H9 (cell line): Measurements from ENCODE around the gene ANXA1. TPM values are rescaled to one million over a fixed set of nuclear protein-coding genes. Genes with fewer than 3 reads are reported as not detected.

Experiments used
- DNase-seq: peaks from one replicate; pipeline ENCODE4 v3.0.0-alpha.2; 2017
- H2AFZ ChIP-seq: one replicate; pipeline ENCODE4 v1.6.1; 2013; ENCODE audit warnings: mild to moderate bottlenecking, low read length, control low read depth, moderate library complexity
- H2AK5ac ChIP-seq: 2 replicates; pipeline ENCODE4 v1.6.1; 2013; ENCODE audit warnings: low read length, control low read depth, mixed read lengths; ENCODE audit not compliant: insufficient read length
- H2BK120ac ChIP-seq: one replicate; pipeline ENCODE4 v1.6.1; 2013; ENCODE audit warnings: low read depth, mild to moderate bottlenecking, low read length, control low read depth, inconsistent platforms; ENCODE audit not compliant: poor library complexity, severe bottlenecking
- H2BK12ac ChIP-seq: 2 replicates; pipeline ENCODE4 v1.6.1; 2013; ENCODE audit warnings: low read length, control low read depth, mixed read lengths, low read depth; ENCODE audit not compliant: insufficient read length
- H2BK15ac ChIP-seq: 2 replicates; pipeline ENCODE4 v1.6.1; 2013; ENCODE audit warnings: low read depth, low read length, control low read depth
- H2BK20ac ChIP-seq: one replicate; pipeline ENCODE4 v1.6.1; 2013; ENCODE audit warnings: low read depth, mild to moderate bottlenecking, low read length, control low read depth, inconsistent platforms; ENCODE audit not compliant: poor library complexity, severe bottlenecking
- H2BK5ac ChIP-seq: 2 replicates; pipeline ENCODE4 v1.6.1; 2013; ENCODE audit warnings: low read length, control low read depth, mixed read lengths; ENCODE audit not compliant: insufficient read length
- H3K14ac ChIP-seq: 2 replicates; pipeline ENCODE4 v1.6.1; 2013; ENCODE audit warnings: low read length, control low read depth; ENCODE audit not compliant: insufficient read depth
- H3K18ac ChIP-seq: 2 replicates; pipeline ENCODE4 v1.6.1; 2013; ENCODE audit warnings: low read depth, mild to moderate bottlenecking, mixed read lengths, low read length, control low read depth; ENCODE audit not compliant: insufficient read length
- H3K23ac ChIP-seq: 2 replicates; pipeline ENCODE4 v1.6.1; 2013; ENCODE audit warnings: low read length, control low read depth, mixed read lengths, low read depth; ENCODE audit not compliant: insufficient read length
- H3K23me2 ChIP-seq: 2 replicates; pipeline ENCODE4 v1.6.1; 2013; ENCODE audit warnings: low read depth, mild to moderate bottlenecking, mixed read lengths, low read length, control low read depth; ENCODE audit not compliant: insufficient read length, poor library complexity, severe bottlenecking
- H3K27ac ChIP-seq: 2 replicates; pipeline ENCODE4 v1.5.1; 2013; ENCODE audit warnings: low read length, control low read depth, mixed read lengths, low read depth; ENCODE audit not compliant: insufficient read length
- H3K27me3 ChIP-seq: 2 replicates; pipeline ENCODE4 v1.6.1; 2013; ENCODE audit warnings: low read length, control low read depth, inconsistent platforms; ENCODE audit not compliant: insufficient read depth
- H3K4ac ChIP-seq: 2 replicates; pipeline ENCODE4 v1.6.1; 2013; ENCODE audit warnings: low read depth, mild to moderate bottlenecking, control low read depth, inconsistent platforms, low read length, moderate library complexity
- H3K4me1 ChIP-seq: 2 replicates; pipeline ENCODE4 v1.6.1; 2013; ENCODE audit warnings: low read length, control low read depth, inconsistent platforms; ENCODE audit not compliant: insufficient read depth
- H3K4me2 ChIP-seq: 2 replicates; pipeline ENCODE4 v1.6.1; 2013; ENCODE audit warnings: low read length, control low read depth, mixed read lengths; ENCODE audit not compliant: insufficient read length, insufficient read depth
- H3K56ac ChIP-seq: 2 replicates; pipeline ENCODE4 v1.6.1; 2013; ENCODE audit warnings: low read depth, mild to moderate bottlenecking, mixed read lengths, low read length, control low read depth; ENCODE audit not compliant: insufficient read length
- H3K79me1 ChIP-seq: 2 replicates; pipeline ENCODE4 v1.6.1; 2013; ENCODE audit warnings: low read depth, mild to moderate bottlenecking, moderate library complexity, low read length, control low read depth, inconsistent platforms; ENCODE audit not compliant: insufficient read depth, poor library complexity, severe bottlenecking
- H3K79me2 ChIP-seq: 2 replicates; pipeline ENCODE4 v1.6.1; 2013; ENCODE audit warnings: low read length, control low read depth, inconsistent platforms; ENCODE audit not compliant: insufficient read depth
- H3K9ac ChIP-seq: 2 replicates; pipeline ENCODE4 v1.6.1; 2013; ENCODE audit warnings: low read length, control low read depth, mixed read lengths; ENCODE audit not compliant: insufficient read length; ENCODE audit errors: extremely low read depth
- H3K9me3 ChIP-seq: one replicate; pipeline ENCODE4 v1.6.1; 2013; ENCODE audit warnings: low read depth, low read length, inconsistent platforms; ENCODE audit not compliant: control insufficient read depth
- H3T11ph ChIP-seq: one replicate; pipeline ENCODE4 v1.6.1; 2013; ENCODE audit warnings: mild to moderate bottlenecking, low read length, control low read depth, inconsistent platforms
- H4K20me1 ChIP-seq: one replicate; pipeline ENCODE4 v1.6.1; 2013; ENCODE audit not compliant: control insufficient read depth, insufficient read length, insufficient read depth
- H4K5ac ChIP-seq: 2 replicates; pipeline ENCODE4 v1.6.1; 2013; ENCODE audit warnings: low read depth, mild to moderate bottlenecking, mixed read lengths, low read length, control low read depth; ENCODE audit not compliant: insufficient read length
- H4K8ac ChIP-seq: replicated peaks from 2 replicates; pipeline ENCODE4 v1.6.1; 2013; ENCODE audit warnings: low read length, control low read depth, mixed read lengths, low read depth; ENCODE audit not compliant: insufficient read length
- H4K91ac ChIP-seq: 2 replicates; pipeline ENCODE4 v1.6.1; 2013; ENCODE audit warnings: low read depth, mild to moderate bottlenecking, moderate library complexity, mixed read lengths, low read length, control low read depth; ENCODE audit not compliant: insufficient read length
- H3K27ac Mint-ChIP-seq, 3 experiments: 2 replicates in 2 of 3; 3 replicates in 1 of 3; pipeline ENCODE4 v1.8.0; 2020 to 2021; ENCODE audit warnings: mixed read lengths in 3 of 3, mild to moderate bottlenecking in 1 of 3, moderate library complexity in 1 of 3
- H3K27me3 Mint-ChIP-seq: 2 replicates; pipeline ENCODE4 v1.8.0; 2021; ENCODE audit warnings: low read depth, mild to moderate bottlenecking, moderate library complexity, mixed read lengths
- H3K36me3 Mint-ChIP-seq, 3 experiments: 2 replicates in 2 of 3; 3 replicates in 1 of 3; pipeline ENCODE4 v1.8.0; 2020 to 2021; ENCODE audit warnings: low read depth in 3 of 3, mixed read lengths in 3 of 3; ENCODE audit not compliant: insufficient read depth in 1 of 3
- H3K4me1 Mint-ChIP-seq, 2 experiments: 2 replicates each; pipeline ENCODE4 v1.8.0; 2020; ENCODE audit warnings: mixed read lengths in 2 of 2
- H3K4me3 Mint-ChIP-seq, 2 experiments: 2 replicates in 1 of 2; 3 replicates in 1 of 2; pipeline ENCODE4 v1.8.0; 2020 to 2021; ENCODE audit warnings: mild to moderate bottlenecking in 2 of 2, mixed read lengths in 2 of 2, moderate library complexity in 1 of 2
- H3K9me3 Mint-ChIP-seq, 2 experiments: 2 replicates in 1 of 2; 3 replicates in 1 of 2; pipeline ENCODE4 v1.8.0; 2020; ENCODE audit warnings: mild to moderate bottlenecking in 2 of 2, mixed read lengths in 2 of 2, moderate library complexity in 1 of 2
- CTCF ChIP-seq: fragments of 200-600 bp; sonication (generic); conservative IDR thresholded peaks from 3 replicates; pipeline ENCODE4 v1.8.0; 2021; ENCODE audit warnings: antibody characterized with exemption, mild to moderate bottlenecking
- WGBS: extraction: QIAGEN DNeasy Blood & Tissue Kit; methylation state at CpG from one replicate; pipeline ENCODE4 v1.1.7; 2013; ENCODE audit warnings: missing lambda C conversion rate, low lambda C conversion rate, mixed read lengths; ENCODE audit not compliant: insufficient read length; ENCODE audit errors: extremely low coverage; 5-methylcytosine and 5-hydroxymethylcytosine counted together
- total RNA-seq: library from RNA; stranded (reverse); gene quantifications from 2 replicates; pipeline ENCODE4 v1.2.1, GENCODE V29; 2021

ANXA1 gene
- total RNA-seq, 1 experiment from 2014 or later, result 3.5 TPM

DNA sequence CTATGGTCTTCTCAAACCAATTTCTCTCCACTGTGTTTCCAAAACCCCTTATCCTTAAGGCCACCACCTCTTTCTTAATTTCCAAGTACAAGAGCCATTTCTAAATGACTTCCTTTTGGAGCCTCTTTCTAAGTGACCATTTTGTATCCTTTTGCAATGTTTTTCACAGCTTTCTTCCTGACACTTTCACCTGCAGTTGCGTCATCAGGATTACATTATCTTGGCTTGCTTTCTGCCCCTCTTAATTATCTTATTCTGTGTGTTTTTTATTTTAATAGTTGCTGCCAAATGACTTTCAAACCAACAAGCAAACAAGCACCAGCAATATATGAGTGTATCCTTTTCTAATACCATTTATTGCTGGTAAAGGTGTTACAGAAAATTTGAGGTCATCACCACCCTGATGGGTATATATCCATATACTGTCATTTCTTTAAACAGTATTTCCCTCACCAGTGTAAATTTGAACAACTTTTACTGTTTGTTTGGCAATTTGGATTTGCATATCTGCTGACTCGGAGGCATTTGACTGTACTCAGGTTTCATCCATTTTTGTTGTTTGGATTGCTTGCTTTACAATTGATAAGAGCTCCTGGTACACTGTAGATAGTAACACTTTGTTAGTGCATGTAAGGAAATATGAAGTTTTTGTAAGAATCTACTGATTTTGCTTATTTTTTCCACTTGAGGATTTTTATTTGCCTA, 5.4 kb upstream of the ANXA1 start:
- Mint-ChIP-seq H3K27me3 (no peaks in the 10 kb centered on the region), H3K27ac (no peak overlapping the region), H3K4me3 (no peak overlapping the region), H3K9me3 (no peaks in the 10 kb centered on the region), H3K4me1 (peaks cover 10 to 25% of the 10 kb centered on the region in 2 experiments), H3K36me3 (no peaks in the 10 kb centered on the region; a peak in 2 of 7 replicates)
- H3K23me2 ChIP-seq, result no peaks in the 10 kb centered on the region
- no peak overlapping the region for H4K91ac ChIP-seq
- TF ChIP-seq CTCF, result no peak
- no peak overlapping the region for H2BK15ac ChIP-seq
- H3K23ac ChIP-seq, result no peak overlapping the region
- no peak overlapping the region for H3K14ac ChIP-seq
- no peaks in the 10 kb centered on the region for H3K79me1 ChIP-seq
- H3K79me2 ChIP-seq, result no peaks in the 10 kb centered on the region
- no peak overlapping the region for H2BK5ac ChIP-seq
- H4K5ac ChIP-seq, result no peak overlapping the region
- no peak overlapping the region for H3T11ph ChIP-seq
- H3K4me2 ChIP-seq, result no peak overlapping the region
- WGBS, result no CpG with 5 or more reads among the region's 2 CpGs
- no peak overlapping the region for H2AFZ ChIP-seq
- no peaks in the 10 kb centered on the region for H3K9me3 ChIP-seq
- H3K4ac ChIP-seq, result no peak overlapping the region
- H3K27ac ChIP-seq, result no peak overlapping the region
- H2BK12ac ChIP-seq, result no peak overlapping the region
- no peak for DNase-seq
- no peak overlapping the region for H4K8ac ChIP-seq
- no peak overlapping the region for H3K18ac ChIP-seq
- no peak overlapping the region for H3K56ac ChIP-seq
- H3K27me3 ChIP-seq, result no peaks in the 10 kb centered on the region
- no peak overlapping the region for H2AK5ac ChIP-seq
- H2BK120ac ChIP-seq, result no peak overlapping the region
- H3K9ac ChIP-seq, result no peak overlapping the region
- no peaks in the 10 kb centered on the region for H4K20me1 ChIP-seq
- no peak overlapping the region for H2BK20ac ChIP-seq
- H3K4me1 ChIP-seq, result no peaks in the 10 kb centered on the region
